Measurements from ENCODE around the gene GPR179.

DNA sequence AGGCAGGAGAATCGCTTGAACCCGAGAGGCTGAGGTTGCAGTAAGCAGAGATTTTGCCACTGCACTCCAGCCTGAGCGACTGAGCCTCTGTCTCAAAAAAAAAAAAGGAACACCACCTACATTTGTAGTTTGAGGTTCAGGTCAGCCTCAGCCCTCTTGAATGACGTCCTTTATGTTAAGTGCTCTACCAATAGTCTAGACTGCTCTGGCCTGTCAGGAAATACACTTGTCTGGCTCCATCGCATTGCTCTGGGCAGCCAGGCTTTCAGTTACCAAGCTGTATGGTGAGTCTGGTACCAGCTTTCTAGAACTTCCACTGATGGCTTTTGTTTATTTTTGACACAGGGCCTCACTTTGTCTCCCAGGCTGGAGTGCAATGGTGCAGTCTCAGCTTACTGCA, 19.3 kb upstream of the GPR179 start:
- TF ChIP-seq, protein P1, sequence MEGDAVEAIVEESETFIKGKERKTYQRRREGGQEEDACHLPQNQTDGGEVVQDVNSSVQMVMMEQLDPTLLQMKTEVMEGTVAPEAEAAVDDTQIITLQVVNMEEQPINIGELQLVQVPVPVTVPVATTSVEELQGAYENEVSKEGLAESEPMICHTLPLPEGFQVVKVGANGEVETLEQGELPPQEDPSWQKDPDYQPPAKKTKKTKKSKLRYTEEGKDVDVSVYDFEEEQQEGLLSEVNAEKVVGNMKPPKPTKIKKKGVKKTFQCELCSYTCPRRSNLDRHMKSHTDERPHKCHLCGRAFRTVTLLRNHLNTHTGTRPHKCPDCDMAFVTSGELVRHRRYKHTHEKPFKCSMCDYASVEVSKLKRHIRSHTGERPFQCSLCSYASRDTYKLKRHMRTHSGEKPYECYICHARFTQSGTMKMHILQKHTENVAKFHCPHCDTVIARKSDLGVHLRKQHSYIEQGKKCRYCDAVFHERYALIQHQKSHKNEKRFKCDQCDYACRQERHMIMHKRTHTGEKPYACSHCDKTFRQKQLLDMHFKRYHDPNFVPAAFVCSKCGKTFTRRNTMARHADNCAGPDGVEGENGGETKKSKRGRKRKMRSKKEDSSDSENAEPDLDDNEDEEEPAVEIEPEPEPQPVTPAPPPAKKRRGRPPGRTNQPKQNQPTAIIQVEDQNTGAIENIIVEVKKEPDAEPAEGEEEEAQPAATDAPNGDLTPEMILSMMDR (IDR thresholded peaks at IDR 0.05 in 8 of 11, conservative IDR thresholded peaks at IDR 0.05 in 3 of 11), result no peak
- no peak for TF ChIP-seq POLR2A (IDR thresholded peaks at IDR 0.05)
- no peak for TF ChIP-seq POLR2AphosphoS5 (IDR thresholded peaks at IDR 0.05)
